GM11168 (cell line): Measurements from ENCODE around the gene SOX6.
"Not testable (repeated sequence)": the region's sequence is repeated elsewhere in the genome, so short reads cannot be mapped to it uniquely, and the experiment has no call there.

ENCODE experiments used
- in situ Hi-C: fragments of 300-500 bp; cut with MboI; formaldehyde crosslinking; loops from one replicate; pipeline ENCODE4 v1.12.0; 2022; ENCODE audit warnings: low sequenced_read_pairs; ENCODE audit not compliant: unreplicated experiment

The SOX6 gene

GRCh38 chr11:15922745-15923144 lies 433.6 kb downstream of the SOX6 start:
- in situ Hi-C loops: not testable (repeated sequence)

GRCh38 chr11:15920856-15921629 lies 435.3 kb downstream of the SOX6 start:
- in situ Hi-C loops: no loop called here

GRCh38 chr11:15918674-15919073 lies 437.7 kb downstream of the SOX6 start:
- in situ Hi-C loops: no loop called here

- in situ Hi-C loops: no loop called here
Observed at GRCh38 chr11:15918212-15918611, 438.1 kb downstream of the SOX6 start.
